Endothelial cell of umbilical vein (primary cell): ENCODE data around the gene VPS54. TPM values are rescaled to one million over a fixed set of nuclear protein-coding genes. Genes with fewer than 3 reads are reported as not detected.

Experiments used
- BruUV-seq: library from RNA; stranded (reverse); fragments of 400-500 nt; replicated peaks from 2 replicates; lab custom pipeline; 2021; lab: Mats Ljungman, UMichigan
- CTCF ChIA-PET: fragments of 300-600, 350-600 bp; sonication (Branson Sonifier 250); formaldehyde crosslinking; loops from one replicate; lab custom pipeline; 2021; ENCODE audit warnings: antibody characterized with exemption, inconsistent platforms; lab: Charles Lee
- POLR2A ChIA-PET: fragments of 300-600, 350-600 bp; sonication (Branson Sonifier 250); formaldehyde crosslinking; loops from one replicate; lab custom pipeline; 2021; ENCODE audit warnings: antibody characterized with exemption, inconsistent platforms; lab: Charles Lee
- DNase-seq: peaks from one replicate; pipeline ENCODE4 v3.0.0-alpha.2; 2011; ENCODE audit warnings: low read depth, low spot score
- FAIRE-seq: peaks from 2 replicates; lab custom pipeline; 2011; peaks lifted over from hg19 to GRCh38; lab: Jason Lieb, UNC
- H2AFZ ChIP-seq: 2 replicates; pipeline ENCODE4 v1.6.0; 2012; ENCODE audit warnings: low read depth, low read length, control low read depth, inconsistent platforms
- H3K27ac ChIP-seq: 2 replicates; pipeline ENCODE4 v1.5.1; 2011; ENCODE audit warnings: low read depth, mild to moderate bottlenecking, control low read depth, low read length, moderate library complexity; ENCODE audit not compliant: insufficient read depth
- H3K27me3 ChIP-seq, 2 experiments: 2 replicates each; pipeline versions ENCODE4 v1.6.0 to v1.6.1; 2011; ENCODE audit warnings: low read length in 2 of 2, mixed read lengths in 1 of 2; ENCODE audit not compliant: control insufficient read depth in 2 of 2, insufficient read depth in 2 of 2
- H3K36me3 ChIP-seq, 2 experiments: 2 replicates in 1 of 2; 3 replicates in 1 of 2; pipeline ENCODE4 v1.5.1; 2011; ENCODE audit warnings: low read length in 2 of 2, mild to moderate bottlenecking in 1 of 2, moderate library complexity in 1 of 2; ENCODE audit not compliant: control insufficient read depth in 2 of 2, insufficient read depth in 2 of 2; ENCODE audit errors: extremely low read depth in 1 of 2
- H3K4me1 ChIP-seq: 3 replicates; pipeline ENCODE4 v1.5.1; 2011; ENCODE audit warnings: mild to moderate bottlenecking, low read length; ENCODE audit not compliant: control insufficient read depth, insufficient read depth; ENCODE audit errors: extremely low read depth
- H3K4me2 ChIP-seq: 2 replicates; pipeline ENCODE4 v1.6.1; 2011; ENCODE audit warnings: low read length, control low read depth, mixed read lengths; ENCODE audit not compliant: insufficient read depth
- H3K4me3 ChIP-seq, 3 experiments: fragments of 200-600 bp in 1 of 3; sonication (generic), shearing (Covaris generic) in 1 of 3; replicated peaks in 1 of 3; 2 replicates each; pipeline ENCODE4 v1.5.1; 2011 to 2016; ENCODE audit warnings: control low read depth in 3 of 3, low read length in 3 of 3, mild to moderate bottlenecking in 2 of 3, inconsistent platforms in 1 of 3, low read depth in 1 of 3, moderate library complexity in 1 of 3; ENCODE audit not compliant: insufficient read depth in 1 of 3
- H3K79me2 ChIP-seq: 2 replicates; pipeline ENCODE4 v1.6.0; 2012; ENCODE audit warnings: low read length, inconsistent platforms; ENCODE audit not compliant: control insufficient read depth, insufficient read depth
- H3K9ac ChIP-seq: replicated peaks from 2 replicates; pipeline ENCODE3; 2011; ENCODE audit warnings: low read length, control low read depth; ENCODE audit not compliant: insufficient read depth; ENCODE audit errors: extremely low read depth
- H3K9me1 ChIP-seq: replicated peaks from 3 replicates; pipeline ENCODE4 v1.6.0; 2011; ENCODE audit warnings: mild to moderate bottlenecking, low read length; ENCODE audit not compliant: control insufficient read depth, insufficient read depth; ENCODE audit errors: extremely low read depth
- H3K9me3 ChIP-seq: replicated peaks from 2 replicates; pipeline ENCODE4 v1.5.1; 2012; ENCODE audit warnings: low read length, inconsistent platforms; ENCODE audit not compliant: control insufficient read depth, insufficient read depth
- H4K20me1 ChIP-seq: replicated peaks from 2 replicates; pipeline ENCODE3; 2011; ENCODE audit warnings: mild to moderate bottlenecking, low read length; ENCODE audit not compliant: control insufficient read depth, insufficient read depth; ENCODE audit errors: extremely low read depth
- EZH2 ChIP-seq: IDR thresholded peaks from 2 replicates; pipeline ENCODE4 v1.6.1; 2012; ENCODE audit warnings: borderline replicate concordance, low read depth, mild to moderate bottlenecking, moderate library complexity, low read length, inconsistent platforms; ENCODE audit not compliant: severe bottlenecking
- FOS ChIP-seq: IDR thresholded peaks from 2 replicates; pipeline ENCODE4 v1.6.1; 2011; ENCODE audit warnings: mild to moderate bottlenecking, low read length, moderate library complexity, borderline replicate concordance; ENCODE audit not compliant: insufficient read depth
- GATA2 ChIP-seq: IDR thresholded peaks from 2 replicates; pipeline ENCODE4 v1.7.0; 2011; ENCODE audit warnings: low read depth, mild to moderate bottlenecking, moderate library complexity, mixed read lengths, low read length; ENCODE audit not compliant: insufficient read length, insufficient read depth
- JUN ChIP-seq: IDR thresholded peaks from 2 replicates; pipeline ENCODE4 v1.6.1; 2011; ENCODE audit warnings: borderline replicate concordance, low read depth; ENCODE audit not compliant: insufficient read length, insufficient read depth
- MYC ChIP-seq: IDR thresholded peaks from one replicate; pipeline ENCODE4 v1.6.1; 2011; ENCODE audit warnings: mild to moderate bottlenecking, low read depth, low read length
- POLR2A ChIP-seq: IDR thresholded peaks from 2 replicates; pipeline ENCODE4 v1.6.1; 2012; ENCODE audit warnings: low read depth, mild to moderate bottlenecking, control low read depth, low read length
- POLR2AphosphoS5 ChIP-seq: IDR thresholded peaks from 2 replicates; pipeline ENCODE4 v1.6.1; 2012; ENCODE audit warnings: low read depth, mild to moderate bottlenecking, control low read depth, low read length, moderate library complexity; ENCODE audit not compliant: insufficient read depth
- dilution Hi-C: fragments of 300-500 bp; cut with MboI; formaldehyde crosslinking; loops from one replicate; pipeline ENCODE4 v1.15.0; 2019; ENCODE audit warnings: low sequenced_read_pairs; ENCODE audit not compliant: extremely low pct_ligation_motif_present
- intact Hi-C: fragments of 100-400 bp; cut with micrococcal nuclease; formaldehyde crosslinking; loops from one replicate; pipeline ENCODE4 v1.10.0; 2022
- polyA plus RNA-seq, 4 experiments: library from polyadenylated mRNA; depleted of rRNA in 3 of 4; stranded (reverse) in 3 of 4; unstranded in 1 of 4; fragments of >200 nt; gene quantifications; 2 replicates each; pipeline versions ENCODE4 v1.2.1 to v1.2.3, GENCODE V29; 2011 to 2012; ENCODE audit warnings: missing spikeins in 1 of 4
- total RNA-seq: library from RNA; stranded (reverse); gene quantifications from 2 replicates; pipeline ENCODE4 v1.2.3, GENCODE V29; 2021
- TF ChIP-seq, protein P1 (sequence below): IDR thresholded peaks from 2 replicates; pipeline ENCODE4 v1.6.1; 2011; ENCODE audit not compliant: insufficient read depth, insufficient read length
- TF ChIP-seq, protein P2 (sequence below), 2 donors: IDR thresholded peaks; 1 replicate in 1 of 2; 2 replicates in 1 of 2; pipeline ENCODE4 v1.5.1; 2011; ENCODE audit warnings: low read length in 2 of 2, mild to moderate bottlenecking in 2 of 2, moderate library complexity in 2 of 2, control low read depth in 1 of 2, inconsistent platforms in 1 of 2, low read depth in 1 of 2; ENCODE audit not compliant: insufficient read depth in 1 of 2; ENCODE audit errors: extremely low read depth in 1 of 2

Gene VPS54
- total and polyA plus RNA-seq, 2 donors (not counting 3 experiments of a cell fraction or from before 2014, with no cell fraction given): 6.3 to 17.7 TPM

DNA sequence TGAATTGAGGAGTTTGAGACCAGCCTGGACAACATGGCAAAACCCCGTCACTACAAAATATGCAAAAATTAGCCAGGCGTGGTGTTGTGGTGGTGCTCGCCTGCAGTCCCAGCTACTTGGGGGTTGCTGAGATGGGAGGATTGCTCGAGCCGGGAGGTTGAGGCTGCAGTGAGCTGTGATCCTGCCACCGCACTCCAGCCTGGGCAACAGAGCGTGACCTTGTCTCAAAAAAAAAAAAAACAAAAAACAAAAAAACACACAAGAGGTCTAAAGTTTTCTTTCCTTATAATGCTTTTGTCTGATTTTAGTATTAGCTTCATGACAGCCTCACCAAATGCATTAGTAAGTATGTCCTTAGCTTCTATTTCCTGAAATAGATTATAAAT, 43.1 kb downstream of the VPS54 start:
- FAIRE-seq: no peak
- Histone ChIP-seq H3K9me3 (no peaks in the 10 kb centered on the region), H4K20me1 (no peaks in the 10 kb centered on the region), H3K27me3 (no peaks in the 10 kb centered on the region), H3K4me1 (no peaks in the 10 kb centered on the region), H3K27ac (no peak overlapping the region), H3K9ac (no peak overlapping the region), H3K4me2 (no peak overlapping the region), H3K36me3 (peaks cover 0 to 3% of the 10 kb centered on the region in 2 experiments), H3K9me1 (no peaks in the 10 kb centered on the region), H3K79me2 (no peaks in the 10 kb centered on the region), H3K4me3 (no peak overlapping the region), H2AFZ (no peak overlapping the region)
- TF ChIP-seq EZH2 (no peak), POLR2AphosphoS5 (no peak), FOS (no peak), GATA2 (no peak), JUN (no peak), POLR2A (no peak), MYC (no peak)
- TF ChIP-seq, protein P1, sequence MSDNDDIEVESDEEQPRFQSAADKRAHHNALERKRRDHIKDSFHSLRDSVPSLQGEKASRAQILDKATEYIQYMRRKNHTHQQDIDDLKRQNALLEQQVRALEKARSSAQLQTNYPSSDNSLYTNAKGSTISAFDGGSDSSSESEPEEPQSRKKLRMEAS: no peak
- TF ChIP-seq, protein P2, sequence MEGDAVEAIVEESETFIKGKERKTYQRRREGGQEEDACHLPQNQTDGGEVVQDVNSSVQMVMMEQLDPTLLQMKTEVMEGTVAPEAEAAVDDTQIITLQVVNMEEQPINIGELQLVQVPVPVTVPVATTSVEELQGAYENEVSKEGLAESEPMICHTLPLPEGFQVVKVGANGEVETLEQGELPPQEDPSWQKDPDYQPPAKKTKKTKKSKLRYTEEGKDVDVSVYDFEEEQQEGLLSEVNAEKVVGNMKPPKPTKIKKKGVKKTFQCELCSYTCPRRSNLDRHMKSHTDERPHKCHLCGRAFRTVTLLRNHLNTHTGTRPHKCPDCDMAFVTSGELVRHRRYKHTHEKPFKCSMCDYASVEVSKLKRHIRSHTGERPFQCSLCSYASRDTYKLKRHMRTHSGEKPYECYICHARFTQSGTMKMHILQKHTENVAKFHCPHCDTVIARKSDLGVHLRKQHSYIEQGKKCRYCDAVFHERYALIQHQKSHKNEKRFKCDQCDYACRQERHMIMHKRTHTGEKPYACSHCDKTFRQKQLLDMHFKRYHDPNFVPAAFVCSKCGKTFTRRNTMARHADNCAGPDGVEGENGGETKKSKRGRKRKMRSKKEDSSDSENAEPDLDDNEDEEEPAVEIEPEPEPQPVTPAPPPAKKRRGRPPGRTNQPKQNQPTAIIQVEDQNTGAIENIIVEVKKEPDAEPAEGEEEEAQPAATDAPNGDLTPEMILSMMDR (IDR thresholded peaks at IDR 0.05; ENCODE audit: extremely low read depth in 1 of 2, insufficient read depth in 1 of 2, low read depth in 1 of 2, low read length in 2 of 2): no peak
- ChIA-PET CTCF (interaction anchor here (0.6 to 0.7 kb wide), 2 partner anchors 61 to 259 kb away, joined by 3 read pairs; no protein-coding TSS in a partner anchor), POLR2A (no interaction called here)
- no peak for DNase-seq
- no TSS peak for BruUV-seq
- dilution Hi-C loops: no loop called here
- intact Hi-C loops: no loop called here
